ENCODE results near the gene BCL2L15.

BCL2L15 gene

DNA sequence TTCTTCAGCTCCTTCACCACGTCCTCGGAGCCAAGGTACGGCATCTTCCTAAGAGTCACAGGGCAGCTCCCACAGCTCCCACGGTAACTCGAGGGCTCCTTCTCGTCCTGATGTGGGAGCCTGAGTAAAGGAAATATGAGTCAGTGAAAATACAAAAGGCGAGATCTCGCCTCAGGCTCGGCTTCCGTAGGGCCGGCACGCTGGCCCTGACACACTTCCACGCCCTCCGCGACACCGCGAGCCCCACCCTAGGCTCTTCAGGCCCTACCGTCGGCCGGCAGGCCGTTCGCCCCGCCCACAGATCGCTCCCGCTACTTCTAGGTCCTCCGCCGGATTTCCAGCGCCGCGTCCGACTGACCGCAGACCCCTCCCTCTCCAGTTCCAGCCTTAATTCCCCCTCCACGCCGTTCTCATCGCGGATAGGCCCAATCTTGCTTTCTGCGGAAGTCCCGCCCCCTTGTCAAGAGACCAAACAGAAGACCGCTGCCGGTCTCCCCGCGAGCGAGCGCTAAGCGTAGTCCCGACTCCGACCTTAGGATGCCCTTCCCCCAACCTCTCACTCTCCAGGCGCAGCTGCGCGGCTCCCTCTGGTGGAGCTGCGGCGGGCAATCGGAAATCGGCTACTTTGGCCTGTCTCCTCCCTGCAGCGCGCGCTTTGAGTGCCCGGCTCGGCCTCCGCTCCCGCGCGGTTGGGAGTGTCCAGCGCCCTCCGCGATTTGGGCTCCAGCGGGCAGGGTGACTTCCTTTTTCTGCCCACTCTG is 17.5 kb upstream of the BCL2L15 start, which contains the start of the genes AP4B1 and DCLRE1B:
AP4B1 (minus strand) TSS at position 126 of the 761 bp plus-strand sequence; CDS start at position 44, 82 bp downstream.
DCLRE1B (plus strand) TSS at position 653 of the 761 bp plus-strand sequence. CDS start 261 bp downstream, outside the sequence.
- DNase-seq: peak; percentile 97 to 98

GRCh38 chr1:113904293-113904673 is 16.9 kb upstream of the BCL2L15 start:
- DNase-seq: peak in 1 of 2 experiments; percentile 61

- DNase-seq: no peak
Measured at GRCh38 chr1:113903501-113904292, 16.3 kb upstream of the BCL2L15 start.

- no peak for DNase-seq
Measured at GRCh38 chr1:113901191-113901590, 13.8 kb upstream of the BCL2L15 start.

GRCh38 chr1:113899111-113899510 is 11.7 kb upstream of the BCL2L15 start:
- no peak for DNase-seq

GRCh38 chr1:113898241-113898814 is 10.9 kb upstream of the BCL2L15 start:
- no peak for DNase-seq

GRCh38 chr1:113895961-113896360 is 8.6 kb upstream of the BCL2L15 start:
- DNase-seq: no peak

DNA sequence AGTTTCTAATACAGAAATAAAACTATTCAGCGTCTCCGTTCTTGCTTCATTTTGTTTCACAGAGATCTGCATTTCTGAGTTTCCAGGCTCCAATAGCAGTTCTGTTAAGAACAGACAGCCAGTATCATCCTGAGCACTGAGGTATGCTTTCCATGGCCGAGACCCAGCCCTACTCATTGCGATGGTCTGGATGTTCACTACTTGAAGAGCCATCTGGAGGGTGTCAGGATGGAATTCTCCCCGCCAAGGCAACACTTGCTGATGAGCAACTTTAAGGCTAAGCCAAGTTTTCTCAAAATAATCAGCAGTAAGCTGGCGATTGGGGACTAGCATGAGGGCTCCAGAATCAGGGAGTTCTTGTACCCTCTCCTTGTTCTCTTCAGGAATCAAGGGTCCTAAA is 7.7 kb upstream of the BCL2L15 start:
- DNase-seq: no peak

GRCh38 chr1:113893267-113893666 is 5.9 kb upstream of the BCL2L15 start:
- DNase-seq: no peak

- no peak for DNase-seq
Measured at GRCh38 chr1:113891631-113892220, 4.3 kb upstream of the BCL2L15 start.

DNA sequence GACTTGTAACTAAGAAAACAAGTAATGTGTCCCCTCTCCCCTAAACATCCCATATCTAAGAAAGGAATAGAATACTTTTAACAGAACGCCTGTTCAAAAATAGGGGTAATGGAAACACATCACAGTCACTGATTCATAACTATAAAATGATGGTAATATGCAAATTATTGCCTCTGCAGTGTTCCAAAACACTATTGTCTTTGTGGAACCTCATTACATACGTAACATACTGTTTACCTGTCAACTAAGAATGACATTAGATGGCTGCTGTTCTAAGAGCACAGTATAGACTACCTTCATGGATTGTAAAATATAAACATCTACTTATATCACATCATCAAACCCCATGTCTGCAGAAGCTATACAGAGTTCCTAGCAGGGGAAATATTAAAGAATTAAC is 3.4 kb upstream of the BCL2L15 start:
- DNase-seq: no peak

DNA sequence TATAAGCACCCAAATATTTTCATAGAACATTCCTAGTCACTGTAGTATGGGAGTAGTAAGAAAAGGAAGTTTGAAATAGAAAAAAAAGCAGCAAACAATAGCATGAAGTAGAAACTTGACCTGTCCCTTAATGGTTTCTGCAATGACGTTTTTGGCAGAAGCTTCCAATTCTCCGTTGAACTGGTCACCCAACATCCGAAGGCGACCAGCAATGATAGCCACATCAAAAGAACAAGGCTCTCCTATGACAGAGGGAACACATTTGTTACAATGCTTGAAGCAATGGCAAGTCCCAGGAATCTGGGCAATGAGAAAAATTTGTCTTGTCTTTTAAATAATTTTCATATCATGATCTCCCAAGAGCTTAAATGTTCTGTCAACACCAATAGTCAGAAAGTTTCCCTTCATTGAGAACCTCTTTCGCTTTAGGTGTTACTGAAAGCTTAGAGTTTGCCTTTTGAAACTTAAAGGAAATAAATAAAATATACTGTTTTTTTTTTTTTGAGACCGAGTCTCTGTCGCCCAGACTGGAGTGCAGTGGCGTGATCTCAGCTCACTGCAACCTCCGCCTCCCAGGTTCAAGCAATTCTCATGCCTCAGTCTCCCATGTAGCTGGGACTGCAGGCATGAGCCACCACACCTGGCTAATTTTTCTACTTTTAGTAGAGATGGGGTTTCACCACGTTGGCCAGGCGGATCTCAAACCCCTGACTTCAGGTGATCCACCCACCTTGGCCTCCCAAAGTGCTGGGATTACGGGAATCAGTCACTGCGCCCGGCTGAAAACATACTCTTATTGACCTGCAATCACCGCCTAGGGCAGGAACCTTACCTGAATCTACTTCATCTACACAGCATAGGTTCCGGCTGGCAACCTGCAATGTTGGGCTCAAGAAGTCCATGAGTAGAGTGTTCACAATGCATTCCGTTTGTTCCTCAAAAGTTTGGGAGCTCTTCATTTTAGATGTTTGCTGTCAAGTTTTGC is 672 bp downstream of the BCL2L15 start:
- DNase-seq: no peak

- no peak for DNase-seq
Measured at GRCh38 chr1:113881661-113882060, 5.7 kb downstream of the BCL2L15 start.

- no peak for DNase-seq
Measured at GRCh38 chr1:113879739-113880038, 7.7 kb downstream of the BCL2L15 start.

DNA sequence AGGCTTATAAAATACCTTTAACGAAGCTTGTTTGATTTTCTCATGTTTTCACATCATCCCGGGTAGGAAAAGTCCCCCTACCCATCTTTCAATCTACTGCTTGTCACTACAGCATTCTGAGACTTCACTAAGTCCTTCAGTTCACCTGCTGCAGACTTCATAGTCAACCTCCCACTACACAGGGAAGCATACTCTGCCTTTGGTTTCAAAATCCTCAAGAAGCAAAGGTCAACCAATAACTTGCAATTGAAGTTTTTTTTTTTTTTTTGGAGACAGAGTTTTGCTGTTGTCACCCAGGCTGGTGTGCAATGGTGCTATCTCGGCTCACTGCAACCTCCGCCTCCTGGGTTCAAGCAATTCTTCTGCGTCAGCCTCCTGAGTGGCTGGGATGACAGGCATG is 11.2 kb downstream of the BCL2L15 start:
- DNase-seq: no peak

GRCh38 chr1:113875714-113876113 is 11.7 kb downstream of the BCL2L15 start:
- DNase-seq: no peak

GRCh38 chr1:113874012-113874879 is 13.1 kb downstream of the BCL2L15 start:
- DNase-seq: no peak

GRCh38 chr1:113872219-113872935 is 15.0 kb downstream of the BCL2L15 start:
- DNase-seq: no peak

GRCh38 chr1:113871597-113872113 is 15.7 kb downstream of the BCL2L15 start, which contains the start of gene PTPN22:
Gene PTPN22, minus strand, starts transcription at chr1:113871712.
- no peak for DNase-seq

- no peak for DNase-seq
Measured at GRCh38 chr1:113870778-113871177, 16.6 kb downstream of the BCL2L15 start.
